Neuronal stem cell (in vitro differentiated cells): Measurements from ENCODE around the gene ASGR1. TPM values are rescaled to one million over a fixed set of nuclear protein-coding genes. Genes with fewer than 3 reads are reported as not detected.

ENCODE experiments used
- DNase-seq: peaks from one replicate; pipeline ENCODE4 v3.0.0-alpha.2; 2013; ENCODE audit warnings: low spot score
- H2AFZ ChIP-seq: one replicate; pipeline ENCODE4 v1.6.1; 2013; ENCODE audit warnings: mild to moderate bottlenecking, low read length, inconsistent platforms
- H2AK5ac ChIP-seq: 2 replicates; pipeline ENCODE4 v1.6.1; 2013; ENCODE audit warnings: low read depth, mild to moderate bottlenecking, inconsistent platforms, low read length, moderate library complexity, mixed read lengths
- H2BK120ac ChIP-seq: 2 replicates; pipeline ENCODE4 v1.6.1; 2013; ENCODE audit warnings: low read depth, mild to moderate bottlenecking, inconsistent platforms, low read length, moderate library complexity, mixed read lengths
- H2BK12ac ChIP-seq: one replicate; pipeline ENCODE4 v1.6.1; 2013; ENCODE audit warnings: low read length, inconsistent platforms
- H2BK15ac ChIP-seq: 2 replicates; pipeline ENCODE4 v1.6.1; 2013; ENCODE audit warnings: mild to moderate bottlenecking, low read length, inconsistent platforms, mixed read lengths
- H2BK5ac ChIP-seq: one replicate; pipeline ENCODE4 v1.6.1; 2013; ENCODE audit warnings: inconsistent platforms, mild to moderate bottlenecking, low read length, moderate library complexity
- H3K14ac ChIP-seq: one replicate; pipeline ENCODE4 v1.6.1; 2013; ENCODE audit warnings: low read length, inconsistent platforms
- H3K18ac ChIP-seq: 2 replicates; pipeline ENCODE4 v1.6.1; 2013; ENCODE audit warnings: low read length, inconsistent platforms
- H3K23ac ChIP-seq: 2 replicates; pipeline ENCODE4 v1.6.1; 2013; ENCODE audit warnings: low read depth, mild to moderate bottlenecking, mixed read lengths, low read length, inconsistent platforms; ENCODE audit not compliant: poor library complexity
- H3K27ac ChIP-seq: replicated peaks from 3 replicates; pipeline ENCODE4 v1.5.1; 2013; ENCODE audit warnings: low read length, inconsistent platforms
- H3K27me3 ChIP-seq, 3 experiments: 2 replicates each; pipeline ENCODE4 v1.6.1; 2013; ENCODE audit warnings: low read length in 3 of 3, mild to moderate bottlenecking in 2 of 3, inconsistent platforms in 1 of 3, low read depth in 1 of 3, mixed read lengths in 1 of 3, moderate library complexity in 1 of 3; ENCODE audit not compliant: control insufficient read depth in 3 of 3, insufficient read depth in 3 of 3
- H3K36me3 ChIP-seq, 2 donors: replicated peaks in 1 of 2; 2 replicates each; pipeline ENCODE4 v1.6.1; 2013; ENCODE audit warnings: low read length in 2 of 2; ENCODE audit not compliant: control insufficient read depth in 2 of 2, insufficient read depth in 2 of 2
- H3K4ac ChIP-seq: 2 replicates; pipeline ENCODE4 v1.6.1; 2013; ENCODE audit warnings: inconsistent platforms, mild to moderate bottlenecking, low read length, moderate library complexity
- H3K4me1 ChIP-seq, 2 donors: 1 replicate in 1 of 2; 2 replicates in 1 of 2; pipeline ENCODE4 v1.6.1; 2013; ENCODE audit warnings: low read length in 2 of 2, low read depth in 1 of 2; ENCODE audit not compliant: control insufficient read depth in 2 of 2, insufficient read depth in 1 of 2
- H3K4me2 ChIP-seq: one replicate; pipeline ENCODE4 v1.6.1; 2013; ENCODE audit warnings: mild to moderate bottlenecking, low read length, inconsistent platforms; ENCODE audit not compliant: insufficient read depth, poor library complexity, severe bottlenecking
- H3K4me3 ChIP-seq, 2 donors: 2 replicates each; pipeline ENCODE4 v1.5.1; 2013; ENCODE audit warnings: low read length in 2 of 2, mild to moderate bottlenecking in 2 of 2, inconsistent platforms in 1 of 2, moderate library complexity in 1 of 2
- H3K79me1 ChIP-seq: one replicate; pipeline ENCODE4 v1.6.1; 2013; ENCODE audit warnings: low read depth, mild to moderate bottlenecking, inconsistent platforms, low read length, moderate library complexity
- H3K9ac ChIP-seq: one replicate; pipeline ENCODE4 v1.6.1; 2013; ENCODE audit warnings: mild to moderate bottlenecking, low read depth, low read length, inconsistent platforms; ENCODE audit not compliant: poor library complexity
- H3K9me3 ChIP-seq, 2 donors: replicated peaks in 1 of 2; 2 replicates each; pipeline versions ENCODE3 to v1.6.1; 2013; ENCODE audit warnings: low read length in 2 of 2, mild to moderate bottlenecking in 2 of 2, inconsistent platforms in 1 of 2, low read depth in 1 of 2, mixed read lengths in 1 of 2, moderate library complexity in 1 of 2; ENCODE audit not compliant: control insufficient read depth in 2 of 2, insufficient read depth in 1 of 2
- H4K8ac ChIP-seq: one replicate; pipeline ENCODE4 v1.6.1; 2013; ENCODE audit warnings: low read depth, mild to moderate bottlenecking, inconsistent platforms, low read length, moderate library complexity
- H4K91ac ChIP-seq: one replicate; pipeline ENCODE4 v1.6.1; 2013; ENCODE audit warnings: low read length, low read depth, mild to moderate bottlenecking, inconsistent platforms; ENCODE audit not compliant: poor library complexity
- WGBS, 2 donors: extraction: QIAGEN DNeasy Blood & Tissue Kit; methylation state at CpG; one replicate each; pipeline ENCODE4 v1.1.7; 2013; ENCODE audit warnings: missing lambda C conversion rate in 2 of 2, mixed read lengths in 1 of 2; ENCODE audit not compliant: insufficient read length in 2 of 2, insufficient replicate concordance in 1 of 2; ENCODE audit errors: extremely low coverage in 2 of 2; 5-methylcytosine and 5-hydroxymethylcytosine counted together
- small RNA-seq: library from polyadenylated mRNA; stranded (forward); fragments of <200 nt; extraction: miRNeasy Mini kit (QIAGEN cat#:217004); gene quantifications from one replicate; pipeline ENCODE3, GENCODE V24; 2013; ENCODE audit not compliant: insufficient read depth

ASGR1 gene

DNA sequence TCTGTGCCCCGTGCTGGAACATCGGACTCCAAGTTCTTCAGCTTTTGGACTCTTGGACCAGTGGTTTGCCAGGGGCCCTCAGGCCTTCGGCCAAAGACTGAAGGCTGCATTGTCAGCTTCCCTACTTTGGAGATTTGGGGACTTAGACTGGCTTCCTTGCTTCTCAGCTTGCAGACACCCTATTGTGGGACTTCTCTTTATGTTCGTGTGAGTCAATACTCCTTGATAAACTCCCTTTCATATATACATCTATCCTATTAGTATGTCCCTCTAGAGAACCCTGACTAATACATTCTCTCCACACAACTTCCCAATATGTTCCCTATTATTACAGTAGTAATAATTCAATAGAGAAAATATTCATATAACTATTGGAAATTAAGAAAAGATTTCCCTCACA is 55.3 kb downstream of the ASGR1 start:
- Histone ChIP-seq H3K4me2 (no peak overlapping the region), H2BK15ac (no peak overlapping the region), H3K4me1 (no peaks in the 10 kb centered on the region), H2BK12ac (no peak overlapping the region), H4K91ac (no peak overlapping the region), H4K8ac (no peak overlapping the region), H2AK5ac (no peak overlapping the region), H2AFZ (no peak overlapping the region), H3K14ac (no peak overlapping the region), H3K27me3 (no peaks in the 10 kb centered on the region), H3K9ac (no peak overlapping the region), H3K4ac (no peak overlapping the region), H2BK120ac (no peak overlapping the region), H2BK5ac (no peak overlapping the region), H3K4me3 (no peak overlapping the region), H3K36me3 (no peaks in the 10 kb centered on the region), H3K79me1 (no peaks in the 10 kb centered on the region), H3K27ac (no peak overlapping the region), H3K9me3 (no peaks in the 10 kb centered on the region), H3K23ac (no peak overlapping the region), H3K18ac (no peak overlapping the region)
- no peak for DNase-seq
- no CpG with 5 or more reads among the region's 4 CpGs for WGBS, 2 donors

Small RNAs within 50 kb of the gene (small RNA-seq; reads per million reads assigned to genes)
- gene AC120057.4 (not detected), gene MIR324 (150 reads per million, percentile 97 among the genes with 10 or more reads in this experiment)
